EL (cell line): ENCODE measurements around the gene ALPK3.

Experiments used
- DNase-seq: peaks from one replicate; pipeline ENCODE4 v3.0.0-alpha.2; 2016

ALPK3 gene

GRCh38 chr15:84799511-84800187 is 17.5 kb upstream of the ALPK3 start:
- no peak for DNase-seq

- DNase-seq: no peak
Observed at GRCh38 chr15:84800365-84800806, 16.8 kb upstream of the ALPK3 start.

- DNase-seq: no peak
Observed at GRCh38 chr15:84804005-84804900, 12.9 kb upstream of the ALPK3 start.

- DNase-seq: no peak
Observed at GRCh38 chr15:84805221-84805620, 11.9 kb upstream of the ALPK3 start.

- DNase-seq: no peak
Observed at GRCh38 chr15:84807228-84807627, 9.9 kb upstream of the ALPK3 start.

- peak; percentile 43 for DNase-seq
Observed at GRCh38 chr15:84810073-84810840, 6.9 kb upstream of the ALPK3 start.

GRCh38 chr15:84811151-84811550 is 6.0 kb upstream of the ALPK3 start:
- no peak for DNase-seq

- DNase-seq: no peak
Observed at GRCh38 chr15:84811828-84812227, 5.3 kb upstream of the ALPK3 start.

GRCh38 chr15:84812842-84813241 is 4.3 kb upstream of the ALPK3 start:
- DNase-seq: no peak

- DNase-seq: no peak
Observed at GRCh38 chr15:84813435-84813834, 3.7 kb upstream of the ALPK3 start.

- DNase-seq: no peak
Observed at GRCh38 chr15:84813931-84814330, 3.2 kb upstream of the ALPK3 start.

GRCh38 chr15:84814916-84815315 is 2.2 kb upstream of the ALPK3 start:
- no peak for DNase-seq

- no peak for DNase-seq
Observed at GRCh38 chr15:84817466-84818081, 418 bp downstream of the ALPK3 start.

GRCh38 chr15:84818261-84819131 is 1.3 kb downstream of the ALPK3 start:
- no peak for DNase-seq

- DNase-seq: no peak
Observed at GRCh38 chr15:84819291-84819768, 2.2 kb downstream of the ALPK3 start.

- no peak for DNase-seq
Observed at GRCh38 chr15:84819791-84820190, 2.6 kb downstream of the ALPK3 start.

- DNase-seq: no peak
Observed at GRCh38 chr15:84821501-84822021, 4.4 kb downstream of the ALPK3 start.

GRCh38 chr15:84822653-84823281 is 5.6 kb downstream of the ALPK3 start:
- DNase-seq: no peak

GRCh38 chr15:84823282-84823878 is 6.2 kb downstream of the ALPK3 start:
- no peak for DNase-seq

- no peak for DNase-seq
Observed at GRCh38 chr15:84824260-84825007, 7.3 kb downstream of the ALPK3 start.
